Activated effector memory CD4-positive, alpha-beta T cell treated with Interleukin-2 at 50 U/mL for 16 hours (primary cell): ENCODE results near the gene ARHGAP22.
"Not testable (repeated sequence)": the region's sequence is repeated elsewhere in the genome, so short reads cannot be mapped to it uniquely, and the experiment has no call there.

Experiments
- DNase-seq: peaks from one replicate; pipeline ENCODE4 v3.0.0-alpha.2; 2020

Gene ARHGAP22

DNA sequence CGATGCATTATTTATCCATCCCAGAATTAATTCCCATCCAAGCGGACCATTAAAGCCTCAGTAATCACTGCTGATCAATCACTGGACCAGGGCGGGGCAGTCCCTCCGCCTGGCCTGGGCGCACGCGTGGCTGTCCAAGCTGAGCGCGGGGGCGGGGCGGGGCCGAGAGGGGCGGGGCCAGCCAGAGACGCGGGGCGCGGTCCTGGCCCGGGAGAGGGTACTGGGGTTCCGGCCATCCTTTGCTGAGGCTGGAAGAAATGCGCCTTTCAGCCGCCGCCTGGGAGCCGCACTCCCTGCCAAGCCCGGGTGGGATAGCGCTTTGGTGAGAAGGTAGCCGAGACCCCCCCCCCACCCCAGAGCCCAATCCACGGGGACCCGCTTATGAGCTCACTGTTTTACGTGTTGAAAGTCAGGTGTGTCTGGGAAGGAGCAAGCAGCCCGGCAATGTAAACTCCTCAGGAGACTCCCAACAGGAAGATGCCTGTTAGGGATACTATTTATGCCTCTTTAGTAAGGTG lies at the start of gene ARHGAP22:
Gene ARHGAP22 (minus strand): TSS at position 83 of the 518 bp plus-strand sequence. CDS start 277 bp downstream, outside the sequence.
- DNase-seq, result no peak

GRCh38 chr10:48653944-48654698 lies 49.2 kb upstream of the ARHGAP22 start:
- no peak for DNase-seq

DNA sequence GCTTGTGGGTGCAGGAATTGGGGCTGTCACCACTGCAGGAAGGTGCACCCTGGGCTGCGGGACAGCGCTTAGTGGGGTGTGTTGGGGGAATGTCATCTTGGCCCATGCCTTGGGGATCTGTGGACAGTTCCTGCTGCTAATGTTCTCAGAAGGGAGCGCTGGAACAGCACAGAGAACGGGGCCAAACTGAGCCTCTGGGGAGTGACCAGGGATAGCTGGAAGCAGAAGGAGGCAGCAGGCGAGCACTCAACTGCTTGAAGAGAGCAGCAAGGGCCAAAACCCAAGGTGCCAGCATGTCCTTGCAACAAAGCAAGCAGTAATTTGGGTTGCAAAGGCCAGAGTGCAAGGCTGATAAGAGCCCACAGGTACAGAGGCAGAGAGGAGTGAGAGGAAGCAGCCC lies 48.5 kb upstream of the ARHGAP22 start:
- no peak for DNase-seq

DNA sequence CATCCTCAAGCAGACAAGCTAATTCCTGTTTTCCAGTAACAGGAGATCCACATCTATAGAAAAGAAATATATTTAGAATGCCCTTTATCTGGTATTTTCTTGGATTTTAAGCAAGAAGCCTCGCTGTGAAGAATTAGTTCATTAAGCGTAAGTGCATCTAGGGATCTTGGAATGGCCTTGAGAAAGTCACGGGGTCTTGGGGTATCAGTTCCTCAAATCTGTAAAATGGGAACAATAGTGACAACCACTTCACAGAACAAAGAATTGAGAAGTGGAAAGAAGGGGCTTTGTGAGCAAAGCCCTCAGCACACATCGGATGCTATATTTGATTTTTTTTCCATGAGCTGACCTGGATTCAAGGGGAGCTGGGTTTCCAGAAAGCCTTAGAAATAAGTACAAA lies 47.5 kb upstream of the ARHGAP22 start:
- no peak for DNase-seq

GRCh38 chr10:48651839-48652238 lies 47.0 kb upstream of the ARHGAP22 start:
- DNase-seq, result no peak

- DNase-seq, result no peak
Measured at GRCh38 chr10:48651293-48651692, 46.4 kb upstream of the ARHGAP22 start.

DNA sequence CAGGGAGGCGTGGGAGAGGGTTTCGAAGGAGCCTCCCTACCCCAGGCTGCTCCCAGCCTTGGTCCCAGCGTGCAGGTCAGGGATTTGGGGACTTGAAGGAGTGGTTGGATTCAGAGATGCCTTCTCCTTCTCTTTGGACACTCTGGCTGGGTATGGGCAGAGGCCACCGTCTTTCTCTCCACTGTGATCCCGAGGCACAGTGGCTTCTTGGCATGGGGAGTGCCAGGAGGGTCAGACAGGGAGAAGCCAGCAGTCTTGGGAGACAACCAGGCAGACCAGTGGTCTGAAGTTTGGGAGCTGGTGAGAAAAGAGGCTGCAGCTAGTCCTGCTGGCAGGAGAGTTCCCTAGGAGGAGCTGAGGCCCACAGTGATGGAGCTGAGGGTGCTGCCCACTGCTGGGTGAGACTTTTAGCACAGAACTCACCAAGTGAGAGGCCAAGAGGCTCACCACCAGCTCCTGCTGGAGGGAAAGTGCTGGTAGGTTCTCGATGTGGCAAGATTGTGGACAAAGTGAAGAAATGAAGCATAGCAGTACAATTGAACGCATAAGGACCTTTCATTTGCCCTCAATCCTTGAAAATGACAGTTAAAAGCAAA lies 44.6 kb upstream of the ARHGAP22 start:
- DNase-seq, result no peak

DNA sequence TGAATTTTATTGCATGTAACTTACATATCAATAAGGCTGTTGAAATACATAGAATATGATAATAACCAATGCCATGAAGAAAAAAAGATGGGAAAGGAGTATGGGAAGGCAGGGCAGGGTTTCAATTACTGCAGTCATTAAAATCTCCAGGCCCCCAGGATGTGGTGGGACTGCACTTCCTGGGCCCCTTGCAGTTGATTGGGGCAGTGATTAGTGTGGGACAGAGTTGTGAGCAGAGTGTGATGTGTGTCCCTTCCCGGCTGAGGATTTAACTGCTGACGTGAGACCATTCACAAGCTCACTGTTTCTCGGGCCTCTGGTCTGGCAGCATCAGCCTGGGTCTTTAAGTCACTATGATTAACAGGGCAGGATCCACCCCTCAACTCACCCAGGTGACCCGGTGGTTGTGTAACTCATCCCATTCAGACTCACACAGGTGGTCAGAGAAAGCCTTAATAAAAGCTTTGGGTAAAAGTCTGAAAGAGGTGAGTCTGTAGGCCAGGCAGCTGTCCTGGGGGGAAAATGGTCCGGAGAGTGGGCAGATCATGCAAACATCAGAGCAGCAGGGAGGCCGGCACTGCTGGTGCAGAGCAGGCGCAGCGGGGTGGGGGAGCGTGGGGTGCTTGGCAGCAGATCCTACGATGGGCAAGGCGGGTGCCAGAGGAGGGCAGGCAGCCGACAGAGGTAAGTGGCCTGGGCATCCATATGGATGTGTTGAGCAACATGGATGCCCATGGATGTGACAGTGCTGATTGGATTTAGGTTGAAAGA lies 43.5 kb upstream of the ARHGAP22 start:
- DNase-seq, result no peak

DNA sequence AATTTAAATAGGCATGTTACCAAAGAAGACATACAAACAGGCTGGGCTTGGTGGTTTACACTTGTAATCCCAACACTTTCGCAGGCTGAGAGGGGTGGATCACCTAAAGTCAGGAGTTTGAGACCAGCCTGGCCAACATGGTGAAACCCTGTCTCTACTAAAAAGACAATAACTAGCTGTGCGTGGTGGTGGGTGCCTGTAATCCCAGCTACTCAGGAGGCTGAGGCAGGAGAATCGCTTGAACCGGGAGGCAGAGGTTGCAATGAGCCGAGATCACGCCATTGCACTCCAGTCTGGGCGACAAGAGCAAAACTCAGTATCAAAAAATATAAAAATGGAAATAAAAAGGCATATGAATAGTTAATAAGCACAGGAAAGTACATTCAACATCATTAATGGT lies 42.2 kb upstream of the ARHGAP22 start:
- not testable (repeated sequence) for DNase-seq

- DNase-seq, result no peak
Measured at GRCh38 chr10:48645600-48645999, 40.7 kb upstream of the ARHGAP22 start.

DNA sequence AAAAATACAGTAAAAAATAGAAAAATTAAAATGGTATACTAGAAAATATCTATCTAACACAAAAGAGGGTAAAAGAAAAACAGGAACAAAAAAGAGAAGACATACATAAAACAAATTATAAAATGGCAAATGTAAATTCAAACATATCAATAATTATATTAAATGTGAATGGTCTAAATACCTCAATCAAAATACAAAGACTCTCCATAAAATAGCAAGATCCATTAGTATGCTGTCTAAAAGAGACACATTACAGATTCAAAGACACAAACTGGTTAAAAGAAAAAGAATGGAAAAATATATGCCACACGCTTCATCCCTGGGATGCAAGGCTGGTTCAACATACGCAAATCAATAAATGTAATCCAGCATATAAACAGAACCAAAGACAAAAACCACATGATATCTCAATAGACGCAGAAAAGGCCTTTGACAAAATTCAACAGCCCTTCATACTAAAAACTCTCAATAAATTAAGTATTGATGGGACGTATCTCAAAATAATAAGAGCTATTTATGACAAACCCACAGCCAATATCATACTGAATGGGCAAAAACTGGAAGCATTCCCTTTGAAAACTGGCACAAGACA lies 36.3 kb upstream of the ARHGAP22 start:
- not testable (repeated sequence) for DNase-seq

- no peak for DNase-seq
Measured at GRCh38 chr10:48640326-48640725, 35.5 kb upstream of the ARHGAP22 start.

GRCh38 chr10:48639632-48640031 lies 34.8 kb upstream of the ARHGAP22 start:
- no peak for DNase-seq

- no peak for DNase-seq
Measured at GRCh38 chr10:48638739-48639527, 34.1 kb upstream of the ARHGAP22 start.

- no peak for DNase-seq
Measured at GRCh38 chr10:48638158-48638557, 33.3 kb upstream of the ARHGAP22 start.

GRCh38 chr10:48636901-48637300 lies 32.0 kb upstream of the ARHGAP22 start:
- no peak for DNase-seq

DNA sequence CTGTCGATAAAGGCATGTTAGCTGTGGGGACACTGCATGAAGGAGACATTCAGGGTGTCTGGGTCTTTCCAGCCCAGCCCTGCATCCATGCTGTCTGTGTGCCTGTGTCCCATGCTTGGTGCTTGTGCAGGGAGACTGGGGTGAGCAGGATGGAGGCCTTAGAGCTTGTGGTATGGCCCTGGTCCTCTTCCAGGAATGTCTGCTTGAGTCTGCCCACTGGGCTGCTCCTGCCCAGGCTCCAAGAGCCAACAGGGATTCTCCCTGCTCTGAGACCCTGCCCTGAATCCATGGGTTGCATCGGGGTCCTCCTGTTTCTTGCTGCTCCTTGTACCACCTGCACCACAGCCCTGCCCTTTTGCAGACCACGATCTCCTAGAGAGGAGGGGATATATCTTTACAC lies 31.4 kb upstream of the ARHGAP22 start:
- no peak for DNase-seq

DNA sequence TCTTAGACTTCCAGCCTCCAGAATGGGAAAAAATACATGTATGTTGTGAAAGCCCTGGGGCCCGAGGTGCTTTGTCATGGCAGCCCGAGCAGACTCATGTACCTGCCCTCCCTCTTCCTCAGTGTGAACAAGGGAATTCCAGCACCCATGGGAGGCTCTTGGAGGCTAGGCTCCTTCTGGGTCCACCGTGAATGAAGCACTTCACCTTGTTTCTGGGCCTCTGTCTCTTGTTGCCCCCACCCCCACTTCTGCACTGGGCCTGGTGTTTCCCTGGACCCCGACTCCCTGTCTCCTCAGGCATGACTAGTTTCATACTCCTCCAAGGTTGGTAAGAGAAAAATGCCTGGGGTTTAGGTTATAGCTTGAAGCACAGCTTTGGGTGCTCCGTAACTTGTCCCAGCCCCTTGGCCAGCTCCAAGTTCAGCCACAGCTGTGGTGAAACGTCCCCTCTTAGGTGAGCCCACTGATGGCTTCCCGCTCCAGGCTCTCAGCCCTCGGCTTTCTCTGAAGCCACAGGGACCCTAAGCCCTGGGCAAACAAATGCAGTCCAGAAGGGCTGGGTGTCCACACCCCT lies 30.2 kb upstream of the ARHGAP22 start:
- no peak for DNase-seq

- no peak for DNase-seq
Measured at GRCh38 chr10:48634198-48634983, 29.5 kb upstream of the ARHGAP22 start.

DNA sequence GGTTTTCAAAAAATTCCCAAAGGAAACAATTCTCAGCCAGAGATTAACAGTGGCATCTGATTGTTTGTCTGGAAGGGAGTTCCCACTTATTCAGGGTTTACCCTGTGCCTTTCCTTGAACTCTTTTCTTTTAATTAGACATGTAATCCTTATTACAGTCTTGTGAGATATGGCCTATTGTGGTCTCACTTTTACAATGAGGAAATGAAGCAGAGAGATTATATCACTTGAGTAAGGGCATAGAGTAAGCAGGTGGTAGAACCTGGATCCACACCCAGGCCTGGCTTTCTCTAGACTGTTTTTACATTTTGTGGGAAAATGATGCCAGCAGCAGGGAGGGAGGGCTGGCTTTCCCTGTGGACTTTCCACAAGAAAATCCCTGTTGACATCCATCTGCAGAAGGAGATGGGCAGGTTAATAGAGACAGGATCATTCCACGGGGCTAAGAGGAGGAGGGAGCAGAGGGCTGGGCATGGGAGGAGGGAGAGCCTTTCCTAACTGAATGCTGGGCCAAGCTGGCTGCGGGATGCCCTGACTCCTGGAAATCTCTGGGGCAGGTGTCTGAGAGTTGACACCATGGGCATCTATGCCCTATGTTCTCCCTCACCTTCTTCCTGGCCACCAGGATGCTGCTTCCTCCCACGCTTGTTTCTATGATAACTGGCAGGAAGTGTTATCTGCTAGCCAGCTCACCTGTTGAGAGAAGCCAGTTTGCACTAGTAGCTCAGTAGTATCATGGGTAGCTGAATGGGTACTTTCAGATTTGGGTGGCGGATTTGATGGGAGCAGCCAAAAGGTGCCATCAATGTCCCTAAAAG lies 28.7 kb upstream of the ARHGAP22 start:
- DNase-seq, result no peak
